ENCODE data around the gene LARGE1.
A peak's percentile ranks its signal among the peaks of the same experiment; 100 is the strongest.

Gene LARGE1

DNA sequence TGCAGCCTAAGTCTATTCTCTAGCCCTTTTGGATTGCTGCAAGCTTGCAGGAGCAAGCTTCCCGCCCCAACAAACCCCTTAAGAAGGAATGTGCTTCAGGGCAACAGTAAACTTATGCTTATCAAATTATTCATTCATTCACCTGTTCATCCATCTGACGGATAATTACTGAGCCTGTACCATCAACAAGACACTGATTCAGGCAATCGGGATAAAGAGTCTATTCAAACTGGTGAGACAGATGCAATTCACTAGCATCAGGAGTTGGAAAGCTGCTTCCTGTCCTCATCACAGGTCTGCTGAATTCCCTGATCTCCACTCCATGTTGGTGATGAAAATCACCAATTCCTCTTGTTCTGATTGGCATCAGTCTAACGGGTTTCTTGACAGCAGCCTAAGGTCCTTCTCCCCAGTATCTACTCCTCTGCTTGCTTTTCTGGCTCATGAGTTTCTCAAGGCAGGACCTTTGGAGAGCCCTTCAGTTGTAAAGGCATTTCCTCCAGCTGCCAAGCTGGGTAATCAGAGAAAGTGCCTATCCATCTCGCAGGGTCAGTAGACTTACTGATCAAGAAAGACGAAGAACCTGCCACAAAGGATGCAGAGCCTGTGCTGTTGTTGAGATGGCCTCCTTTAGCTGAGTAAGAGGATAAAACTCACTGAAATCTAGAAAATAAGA is 433.1 kb downstream of the LARGE1 start:
- TF ChIP-seq, protein P1, sequence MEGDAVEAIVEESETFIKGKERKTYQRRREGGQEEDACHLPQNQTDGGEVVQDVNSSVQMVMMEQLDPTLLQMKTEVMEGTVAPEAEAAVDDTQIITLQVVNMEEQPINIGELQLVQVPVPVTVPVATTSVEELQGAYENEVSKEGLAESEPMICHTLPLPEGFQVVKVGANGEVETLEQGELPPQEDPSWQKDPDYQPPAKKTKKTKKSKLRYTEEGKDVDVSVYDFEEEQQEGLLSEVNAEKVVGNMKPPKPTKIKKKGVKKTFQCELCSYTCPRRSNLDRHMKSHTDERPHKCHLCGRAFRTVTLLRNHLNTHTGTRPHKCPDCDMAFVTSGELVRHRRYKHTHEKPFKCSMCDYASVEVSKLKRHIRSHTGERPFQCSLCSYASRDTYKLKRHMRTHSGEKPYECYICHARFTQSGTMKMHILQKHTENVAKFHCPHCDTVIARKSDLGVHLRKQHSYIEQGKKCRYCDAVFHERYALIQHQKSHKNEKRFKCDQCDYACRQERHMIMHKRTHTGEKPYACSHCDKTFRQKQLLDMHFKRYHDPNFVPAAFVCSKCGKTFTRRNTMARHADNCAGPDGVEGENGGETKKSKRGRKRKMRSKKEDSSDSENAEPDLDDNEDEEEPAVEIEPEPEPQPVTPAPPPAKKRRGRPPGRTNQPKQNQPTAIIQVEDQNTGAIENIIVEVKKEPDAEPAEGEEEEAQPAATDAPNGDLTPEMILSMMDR (IDR thresholded peaks at IDR 0.05; ENCODE audit: low read depth, low read length) = no peak
- no peak for DNase-seq (ENCODE audit: extremely low read depth, low read depth)

- DNase-seq (ENCODE audit: extremely low read depth, low read depth) = no peak
- TF ChIP-seq, protein P1 (IDR thresholded peaks at IDR 0.05; ENCODE audit: low read depth, low read length) = no peak
These were observed 438.7 kb downstream of the LARGE1 start for GRCh38 chr22:33481550-33481949.

- TF ChIP-seq, protein P1 (IDR thresholded peaks at IDR 0.05; ENCODE audit: low read depth, low read length) = no peak
- peak; percentile 41 for DNase-seq (ENCODE audit: extremely low read depth, low read depth)
These were observed 442.9 kb downstream of the LARGE1 start for GRCh38 chr22:33477120-33478111.

GRCh38 chr22:33476716-33477115 is 443.6 kb downstream of the LARGE1 start:
- TF ChIP-seq, protein P1 (IDR thresholded peaks at IDR 0.05; ENCODE audit: low read depth, low read length) = no peak
- peak; percentile 12 for DNase-seq (ENCODE audit: extremely low read depth, low read depth)

GRCh38 chr22:33476206-33476605 is 444.1 kb downstream of the LARGE1 start:
- TF ChIP-seq, protein P1 (IDR thresholded peaks at IDR 0.05; ENCODE audit: low read depth, low read length) = no peak
- DNase-seq (ENCODE audit: extremely low read depth, low read depth) = peak; percentile 2

DNA sequence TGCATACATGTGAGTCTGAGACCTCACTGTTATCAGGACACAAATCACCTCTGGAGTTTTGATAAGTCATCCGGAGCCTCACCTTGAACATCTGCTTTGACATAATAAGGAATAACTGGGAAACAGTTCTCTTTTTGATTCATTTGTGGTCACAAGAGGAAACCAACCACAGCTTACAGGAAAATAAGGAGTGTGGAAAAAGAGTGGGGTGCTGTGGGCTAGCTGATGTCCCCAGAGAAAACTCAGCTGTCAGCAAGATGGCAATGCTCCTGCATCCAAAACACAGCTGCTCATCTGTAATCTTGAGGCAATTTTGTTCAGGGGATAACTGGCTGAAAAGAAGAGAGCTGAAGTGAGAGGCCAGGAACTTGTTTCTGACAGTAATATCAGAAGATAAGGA is 445.7 kb downstream of the LARGE1 start:
- TF ChIP-seq, protein P1 (IDR thresholded peaks at IDR 0.05; ENCODE audit: low read depth, low read length) = no peak

More for the DNA sequence above, 445.7 kb downstream of the LARGE1 start:
- no peak for DNase-seq (ENCODE audit: extremely low read depth, low read depth)

Measured in AG09319 (cell line).